ENCODE results near the gene CLEC16A. TPM values are rescaled to one million over a fixed set of nuclear protein-coding genes. Genes with fewer than 3 reads are reported as not detected.
A peak's percentile ranks its signal among the peaks of the same experiment; 100 is the strongest.

CLEC16A gene
- total and polyA plus RNA-seq, 9 of the 15 experiments (the other 6 are each of a cell fraction or from before 2014, with no cell fraction given), result 1.00 to 22.3 (median 10.0) TPM

- TF ChIP-seq ZNF318 (IDR thresholded peaks at IDR 0.05; ENCODE audit: borderline replicate concordance in 1 of 2, low read depth in 1 of 2) (peak in 1 of 2 experiments; percentile 85; a peak in 1 of 4 replicates), RCOR1 (IDR thresholded peaks at IDR 0.05; ENCODE audit: borderline replicate concordance in 1 of 2, low read depth in 2 of 2, low read length in 2 of 2) (peak; percentile 99 to 100), ETV6 (IDR thresholded peaks at IDR 0.05; ENCODE audit: borderline replicate concordance in 1 of 2, low read depth in 2 of 2, low read length in 1 of 2) (peak in 1 of 2 experiments; percentile 42; a peak in 1 of 4 replicates), ETV6 (CRISPR knock-in tag; IDR thresholded peaks at IDR 0.05; ENCODE audit: borderline replicate concordance) (no peak), TAF1 (IDR thresholded peaks at IDR 0.05; ENCODE audit: control insufficient read depth, extremely low read depth, insufficient read depth, low read length, severe bottlenecking) (no peak), STAT5B (CRISPR knock-in tag; IDR thresholded peaks at IDR 0.05) (no peak), ARNT (IDR thresholded peaks at IDR 0.05) (peak in 1 of 2 experiments; percentile 65; a peak in 1 of 4 replicates), FOXK2 (conservative IDR thresholded peaks at IDR 0.05 in 1 of 2, IDR thresholded peaks at IDR 0.05 in 1 of 2; ENCODE audit: low read depth in 2 of 2) (0 out of 4 replicates have a peak, but pooled peaks of 1 of the 2 experiments have one; percentile 27), DACH1 (IDR thresholded peaks at IDR 0.05; ENCODE audit: partially characterized antibody) (peak; percentile 74), HBP1 (CRISPR knock-in tag; IDR thresholded peaks at IDR 0.05) (no peak), ZNF384 (IDR thresholded peaks at IDR 0.05; ENCODE audit: low read depth, low read length) (peak; percentile 57; the same call in 1 of the 2 replicates), MXI1 (IDR thresholded peaks at IDR 0.05; ENCODE audit: low read depth, low read length) (no peak), SNAPC5 (CRISPR knock-in tag; IDR thresholded peaks at IDR 0.05) (no peak), ZBTB12 (CRISPR knock-in tag; IDR thresholded peaks at IDR 0.05) (no peak), TCFL5 (CRISPR knock-in tag; conservative IDR thresholded peaks at IDR 0.05) (0 out of 2 replicates have a peak, but pooled peaks have one; percentile 34)
Measured at GRCh38 chr16:11101695-11102522, 157.5 kb downstream of the CLEC16A start (continued).

All from K562 (cell line).